Activated CD4-positive, alpha-beta T cell treated with anti-CD3 and anti-CD28 coated beads for 24 hours (primary cell): ENCODE data around the gene HYAL4.
"Not testable (repeated sequence)": the region's sequence is repeated elsewhere in the genome, so short reads cannot be mapped to it uniquely, and the experiment has no call there.

Experiments
- DNase-seq, 2 donors: peaks; one replicate each; pipeline ENCODE4 v3.0.0-alpha.2; 2020; ENCODE audit warnings: low read depth in 2 of 2

HYAL4 gene, protein sequence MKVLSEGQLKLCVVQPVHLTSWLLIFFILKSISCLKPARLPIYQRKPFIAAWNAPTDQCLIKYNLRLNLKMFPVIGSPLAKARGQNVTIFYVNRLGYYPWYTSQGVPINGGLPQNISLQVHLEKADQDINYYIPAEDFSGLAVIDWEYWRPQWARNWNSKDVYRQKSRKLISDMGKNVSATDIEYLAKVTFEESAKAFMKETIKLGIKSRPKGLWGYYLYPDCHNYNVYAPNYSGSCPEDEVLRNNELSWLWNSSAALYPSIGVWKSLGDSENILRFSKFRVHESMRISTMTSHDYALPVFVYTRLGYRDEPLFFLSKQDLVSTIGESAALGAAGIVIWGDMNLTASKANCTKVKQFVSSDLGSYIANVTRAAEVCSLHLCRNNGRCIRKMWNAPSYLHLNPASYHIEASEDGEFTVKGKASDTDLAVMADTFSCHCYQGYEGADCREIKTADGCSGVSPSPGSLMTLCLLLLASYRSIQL

DNA sequence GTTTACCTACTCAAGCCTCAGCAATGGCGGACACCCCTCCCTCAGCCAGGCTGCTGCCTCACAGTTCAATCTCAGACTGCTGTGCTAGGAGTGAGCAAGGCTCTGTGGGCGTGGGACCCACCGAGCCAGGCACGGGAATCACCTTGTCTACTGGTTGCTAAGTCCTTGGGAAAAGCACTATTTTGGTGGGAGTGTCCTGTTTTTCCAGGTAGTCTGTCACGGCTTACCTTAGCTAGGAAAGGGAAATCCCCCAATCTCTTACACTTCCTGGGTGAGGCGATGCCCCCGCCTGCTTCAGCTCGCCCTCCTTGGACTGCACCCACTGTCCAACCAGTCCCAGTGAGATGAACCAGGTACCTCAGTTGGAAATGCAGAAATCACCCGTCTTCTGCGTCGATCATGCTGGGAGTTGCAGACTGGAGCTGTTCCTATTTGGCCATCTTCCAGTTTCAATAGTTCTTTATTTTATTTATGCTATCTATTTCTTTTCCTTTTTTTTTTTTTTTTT lies at the start of gene HYAL4:
Gene HYAL4, plus strand, starts transcription at position 458 of the 508 bp plus-strand sequence. CDS start 23,105 bp downstream, outside the sequence.
- DNase-seq: no peak

DNA sequence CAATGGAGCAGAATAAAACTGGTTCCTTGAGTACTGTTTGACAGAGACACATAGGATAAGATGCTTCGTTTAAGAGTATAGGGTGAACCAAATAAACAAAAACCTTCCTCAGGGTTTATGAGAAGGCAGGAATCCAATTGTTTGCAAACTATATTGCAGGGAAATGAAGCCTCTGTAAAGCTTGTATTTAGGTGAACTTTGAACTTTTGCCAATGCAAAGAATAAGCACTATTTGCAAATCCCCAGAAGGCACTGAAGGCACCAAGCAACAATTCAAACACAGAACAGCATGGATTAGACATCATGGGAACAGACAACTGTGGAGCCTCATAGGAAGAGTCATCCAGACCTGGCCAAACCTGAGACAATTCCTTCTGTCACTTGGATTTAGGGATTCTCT lies 49.1 kb upstream of the HYAL4 start:
- DNase-seq: no peak

DNA sequence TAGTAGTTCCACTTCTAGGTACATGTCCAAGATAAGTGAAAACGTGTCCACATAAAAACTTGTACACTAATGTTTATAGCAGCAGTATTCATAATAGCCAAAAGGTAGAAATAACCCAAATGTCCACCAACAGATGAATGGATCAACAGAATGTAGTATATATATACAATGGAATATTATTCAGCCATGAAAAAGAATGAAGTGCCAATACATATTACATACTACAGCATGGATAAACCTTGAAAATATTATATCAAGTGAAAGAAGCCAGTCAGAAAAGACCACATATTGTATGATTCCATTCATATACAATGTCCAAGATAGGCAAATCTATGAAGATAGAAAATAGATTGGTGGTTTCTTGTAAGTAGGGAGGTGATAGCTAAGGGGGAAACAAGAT lies 48.4 kb upstream of the HYAL4 start:
- DNase-seq: no peak

DNA sequence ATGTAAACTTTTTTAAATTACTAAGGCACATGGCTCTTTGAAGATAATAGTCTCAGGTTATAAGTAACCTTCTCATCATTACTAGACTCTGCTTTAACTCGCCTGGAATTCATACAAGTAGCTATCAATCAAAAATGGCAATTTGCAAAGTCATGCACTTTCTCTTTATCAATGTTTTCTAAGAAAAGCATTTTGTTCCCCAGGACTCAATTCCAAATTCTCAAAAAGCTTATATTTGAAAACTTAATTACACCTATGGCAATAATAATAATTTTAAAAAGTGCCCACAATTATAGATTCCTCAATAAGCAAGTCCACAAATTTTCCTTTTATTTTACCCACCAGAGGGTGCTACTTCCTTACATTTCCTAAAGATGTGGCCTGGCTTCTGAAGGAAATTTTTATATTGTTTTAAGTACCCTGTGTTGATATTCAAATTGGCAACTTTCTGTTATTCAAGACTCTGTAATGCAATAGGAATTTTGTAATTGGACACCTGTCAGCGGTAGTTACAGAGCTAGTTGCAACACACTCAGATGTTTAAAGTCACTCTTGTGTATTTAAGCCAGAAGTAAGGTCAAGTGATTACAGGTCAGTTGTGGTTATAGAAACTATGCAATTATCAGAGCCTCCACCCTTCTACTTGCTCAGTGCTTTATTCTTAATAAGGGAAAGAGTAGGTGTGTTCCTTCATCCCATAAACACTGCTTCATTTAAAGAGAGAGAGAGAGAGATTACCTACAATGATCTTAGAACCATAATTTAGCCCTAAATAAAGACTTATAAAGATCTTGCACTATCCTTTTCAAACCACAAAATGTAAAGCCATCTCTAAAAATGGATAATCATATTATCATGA lies 47.1 kb upstream of the HYAL4 start:
- no peak for DNase-seq

DNA sequence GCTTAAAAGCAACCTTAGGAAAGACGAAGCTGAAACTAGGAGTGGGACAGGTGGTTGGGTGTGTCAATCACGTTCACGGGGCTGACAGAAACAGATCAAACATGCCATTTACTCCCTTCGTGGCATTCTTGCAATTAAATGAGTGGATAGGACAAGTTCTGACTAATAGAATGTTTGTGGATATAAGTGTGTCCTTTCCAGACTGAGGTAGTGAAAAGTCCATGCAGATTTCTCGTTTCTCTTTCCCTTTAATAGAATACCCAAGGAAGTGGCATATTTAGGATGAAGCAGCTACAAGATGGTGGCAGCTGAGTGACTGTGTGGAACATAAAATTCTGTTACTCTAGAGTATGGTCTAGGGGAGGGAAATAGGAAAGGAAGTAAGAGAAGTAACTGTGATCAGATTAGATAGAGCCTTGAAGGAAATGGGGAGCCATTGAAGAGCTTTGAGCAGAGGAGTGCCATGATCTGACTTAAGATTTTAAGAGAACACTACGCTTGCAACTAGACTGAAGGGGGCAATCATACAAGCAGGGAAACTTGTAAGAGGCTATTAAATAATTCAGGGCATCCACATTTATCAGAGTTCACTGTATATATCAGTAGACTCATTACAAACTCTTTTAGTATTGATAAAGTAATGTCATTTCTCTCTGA lies 46.3 kb upstream of the HYAL4 start:
- DNase-seq: no peak

DNA sequence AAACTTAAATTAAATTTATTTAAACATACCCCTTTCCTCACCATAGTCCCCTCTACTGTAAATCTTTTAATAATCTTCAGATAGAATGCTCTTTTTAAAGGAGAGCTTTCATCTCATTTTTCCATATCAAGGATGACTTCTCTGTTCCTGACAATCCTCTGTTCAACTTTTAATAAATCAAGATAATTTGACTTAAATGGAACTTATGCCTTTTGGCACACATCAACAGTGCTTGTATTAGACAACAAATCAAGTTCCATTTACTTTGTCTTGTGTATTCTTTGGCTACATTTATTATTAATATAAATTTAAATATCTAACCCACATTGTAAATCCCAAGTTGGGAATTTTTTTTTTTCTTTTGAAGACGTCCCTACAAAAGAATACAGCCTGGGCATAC lies 42.7 kb upstream of the HYAL4 start:
- DNase-seq: no peak

DNA sequence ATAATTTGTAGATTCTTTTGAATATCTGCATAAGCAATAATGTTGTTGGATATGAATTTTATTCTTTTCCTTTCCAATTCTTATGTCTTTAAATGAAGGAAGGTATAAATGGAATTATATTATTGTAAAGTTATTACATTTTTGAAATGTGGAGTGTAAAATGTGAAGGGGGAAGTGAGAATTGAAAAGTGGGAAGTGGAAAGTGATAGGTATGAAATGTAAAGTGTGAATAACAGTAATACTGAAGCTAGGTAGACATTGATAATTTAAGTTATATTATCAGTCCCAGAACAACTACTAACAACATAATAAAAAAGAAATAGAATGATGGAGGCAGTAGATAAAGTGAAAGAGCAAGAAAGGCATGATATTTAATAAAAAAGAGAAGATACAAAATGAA lies 39.7 kb upstream of the HYAL4 start:
- no peak for DNase-seq

DNA sequence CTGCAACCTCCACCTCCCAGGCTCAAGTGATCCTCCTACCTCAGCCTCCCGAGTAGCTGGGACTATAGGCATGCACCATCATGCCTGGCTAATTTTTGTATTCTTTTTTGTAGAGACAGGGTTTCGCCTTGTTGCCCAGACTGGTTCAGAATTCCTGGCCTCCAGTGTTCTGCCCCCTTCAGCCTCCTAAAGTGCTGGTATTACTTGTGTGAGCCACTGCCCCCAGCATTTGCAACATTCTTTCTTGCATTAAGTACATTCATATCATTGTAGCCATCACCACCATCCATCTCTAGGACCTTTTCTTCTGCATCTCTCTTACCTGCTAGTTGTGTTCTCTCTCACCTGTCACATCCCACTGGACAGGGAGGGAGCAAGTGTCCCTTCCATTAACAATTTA lies 35.5 kb upstream of the HYAL4 start:
- no peak for DNase-seq

DNA sequence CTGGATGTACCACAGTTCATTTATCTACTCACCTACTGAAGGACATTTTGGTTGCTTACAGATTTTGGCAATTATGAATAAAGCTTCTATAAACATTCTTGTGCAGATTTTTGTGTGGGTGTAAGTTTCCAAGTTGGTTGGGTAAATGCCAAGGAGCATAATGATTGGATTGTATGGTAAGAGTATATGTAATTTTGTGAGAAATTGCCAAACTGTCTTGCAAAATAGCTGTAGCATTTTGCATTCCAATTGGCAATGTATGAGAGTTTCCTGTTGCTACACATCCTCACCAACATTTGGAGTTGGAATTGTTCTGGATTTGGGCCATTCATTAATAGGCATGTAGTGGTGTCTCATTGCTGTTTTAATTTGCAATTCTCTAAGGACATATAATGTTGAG lies 33.9 kb upstream of the HYAL4 start:
- DNase-seq: no peak

DNA sequence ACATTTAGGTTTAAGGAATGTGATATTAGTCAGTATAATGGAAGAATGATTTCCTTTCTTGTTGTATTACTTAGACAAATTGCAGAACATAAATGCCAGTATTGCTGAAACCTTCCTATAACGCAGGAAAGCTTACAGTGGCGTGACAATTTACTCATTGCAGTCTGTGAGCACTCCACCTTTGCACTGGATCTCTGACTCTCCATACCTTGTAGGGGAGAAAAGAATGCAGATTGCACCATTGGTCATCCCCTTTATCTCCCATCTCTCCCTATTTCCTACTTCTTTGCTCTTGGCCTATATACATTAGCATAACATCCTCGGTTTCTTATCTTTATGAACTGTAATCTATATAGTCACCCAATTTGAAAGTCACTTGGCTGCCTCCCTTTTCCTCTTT lies 28.1 kb upstream of the HYAL4 start:
- DNase-seq: no peak

DNA sequence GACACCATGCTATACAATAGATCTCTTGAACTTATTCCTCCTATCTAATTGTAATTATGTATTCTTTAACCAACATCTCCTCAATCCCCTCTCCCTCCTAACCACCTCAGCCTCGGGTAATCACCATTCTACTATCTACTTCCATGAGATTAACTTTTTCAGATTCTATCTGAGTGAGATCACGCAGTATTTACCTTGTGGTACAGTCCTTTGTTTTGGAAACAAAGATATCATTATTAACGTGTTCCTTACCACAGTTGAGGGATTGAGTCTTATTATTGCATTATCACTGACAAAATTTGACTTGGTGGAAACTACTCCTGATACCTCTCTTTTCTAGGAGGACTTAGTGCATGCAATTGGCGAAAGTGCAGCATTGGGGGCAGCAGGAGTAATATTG lies 26.0 kb upstream of the HYAL4 start:
- no peak for DNase-seq

DNA sequence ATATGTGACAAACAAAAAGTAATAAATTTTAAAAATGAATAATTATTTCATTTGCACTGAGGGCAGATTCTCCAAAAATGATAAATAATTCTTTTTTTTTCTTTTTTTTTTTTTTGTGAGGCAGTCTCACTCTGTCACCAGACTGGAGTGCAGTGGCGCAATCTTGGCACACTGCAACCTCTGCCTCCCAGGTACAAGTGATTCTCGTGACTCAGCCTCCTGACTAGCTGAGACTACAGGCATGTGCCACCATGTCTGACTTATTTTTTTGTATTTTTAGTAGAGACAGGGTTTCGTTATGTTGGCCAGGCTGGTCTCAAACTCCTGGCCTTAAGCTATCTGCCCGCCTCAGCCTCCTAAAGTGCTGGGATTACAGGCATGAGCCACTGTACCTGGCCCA lies 25.2 kb upstream of the HYAL4 start:
- not testable (repeated sequence) for DNase-seq

DNA sequence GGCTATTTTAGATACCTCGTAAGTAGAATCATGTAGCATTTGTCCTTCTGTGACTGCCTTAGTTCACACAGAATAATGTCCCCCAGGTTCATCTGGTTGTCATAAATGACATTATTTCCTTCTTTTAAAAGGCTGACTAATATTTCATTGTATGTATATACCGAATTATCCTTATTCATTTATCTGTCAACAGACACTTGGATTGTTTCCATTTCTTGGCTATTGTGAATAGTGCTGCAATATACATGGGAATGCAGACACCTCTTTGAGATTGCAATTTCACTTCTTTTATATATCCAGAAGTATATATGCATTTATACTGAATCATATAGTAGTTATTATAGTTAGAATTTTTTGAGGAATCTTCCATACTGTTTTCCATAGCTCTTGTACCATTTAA lies 24.1 kb upstream of the HYAL4 start:
- no peak for DNase-seq

DNA sequence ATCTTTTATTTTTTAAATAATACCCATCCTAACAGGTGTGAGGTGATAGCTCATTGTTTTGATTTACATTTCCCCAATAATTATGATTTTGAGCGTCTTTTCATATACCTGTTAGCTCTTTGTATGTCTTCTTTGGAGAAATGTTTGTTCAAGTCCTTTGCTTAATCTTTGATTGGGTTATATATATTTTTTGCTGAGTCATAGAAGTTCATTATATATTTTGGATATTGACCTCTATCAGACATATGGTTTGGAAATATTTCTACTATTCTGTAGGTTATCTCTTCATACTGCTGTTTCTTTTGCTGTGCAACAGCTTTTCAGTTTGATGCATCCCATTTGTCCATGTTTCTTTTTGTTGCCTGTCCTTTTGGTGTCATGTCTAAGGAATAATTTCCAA lies 23.6 kb upstream of the HYAL4 start:
- no peak for DNase-seq

DNA sequence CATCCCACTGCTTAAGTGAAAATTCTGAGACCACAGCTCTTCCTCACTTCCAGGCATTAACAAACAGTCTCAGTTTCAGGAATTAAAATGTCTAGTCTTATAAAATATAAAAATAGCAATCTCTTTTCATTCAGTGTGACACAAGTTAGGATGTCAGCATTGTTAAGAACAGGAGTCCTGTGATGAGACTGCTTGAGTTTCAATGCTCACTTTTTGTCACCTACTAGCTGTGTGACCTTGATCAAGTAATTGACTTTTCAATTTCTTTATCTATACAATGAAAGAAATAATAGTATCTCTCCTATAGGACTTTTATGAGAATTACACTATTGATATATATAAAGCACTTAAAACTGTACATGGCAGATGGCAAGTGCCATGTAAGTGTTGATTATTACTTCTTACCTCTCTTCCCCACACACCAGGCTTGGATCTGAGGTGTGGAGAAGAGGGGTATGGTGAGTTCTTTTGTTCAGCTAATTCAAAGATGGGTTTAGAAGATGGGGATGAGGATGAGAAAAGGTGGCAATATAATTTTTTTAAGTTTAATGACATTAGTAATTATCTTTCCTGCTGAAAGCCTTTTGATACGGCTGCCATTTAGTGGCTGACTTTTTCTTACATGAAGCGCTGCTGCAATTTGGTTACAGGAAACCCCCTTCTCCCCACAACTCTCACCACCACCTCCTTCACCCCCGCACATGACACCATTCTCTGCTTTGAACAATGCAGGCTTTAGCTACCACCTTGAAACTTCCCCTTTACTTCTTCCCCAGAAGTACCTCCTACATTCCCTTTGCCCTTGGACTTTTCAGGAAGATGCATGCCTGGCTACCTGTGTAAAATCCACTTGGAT lies 20.8 kb upstream of the HYAL4 start:
- peak; percentile 15 to 29 for DNase-seq

DNA sequence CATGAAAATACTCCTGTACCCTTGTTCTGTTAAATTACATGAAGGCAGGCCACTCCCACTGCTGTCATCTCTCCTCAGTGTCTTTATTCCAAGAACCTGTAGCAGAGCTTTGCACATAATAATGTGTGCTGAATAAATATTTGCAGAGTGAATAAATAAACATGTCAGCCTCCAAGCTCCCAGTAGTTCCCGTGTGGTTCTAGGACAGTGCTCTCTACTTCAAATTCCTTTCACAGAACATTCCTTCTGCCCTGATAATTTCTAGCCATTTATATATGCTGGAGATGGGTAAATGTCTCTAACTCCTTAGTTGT lies 20.3 kb upstream of the HYAL4 start:
- no peak for DNase-seq

DNA sequence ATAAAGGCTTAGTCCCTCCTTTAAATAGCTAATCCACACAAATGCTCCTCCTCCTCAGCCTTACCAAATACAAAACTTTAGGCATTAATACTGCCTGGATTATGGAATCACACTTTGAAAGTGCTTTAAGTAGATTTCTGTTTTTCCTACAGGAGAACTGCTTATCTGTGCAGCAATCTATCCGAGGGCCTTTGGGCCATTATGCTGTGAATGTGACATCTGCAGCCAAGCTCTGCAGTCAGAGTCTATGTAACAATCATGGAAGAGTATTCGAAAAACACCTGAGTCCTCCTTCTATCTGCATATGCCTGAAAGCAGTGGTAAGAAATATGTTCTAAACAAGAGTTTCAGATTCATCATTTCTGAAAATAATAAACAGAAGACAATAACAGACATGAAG lies 16.2 kb upstream of the HYAL4 start:
- no peak for DNase-seq

DNA sequence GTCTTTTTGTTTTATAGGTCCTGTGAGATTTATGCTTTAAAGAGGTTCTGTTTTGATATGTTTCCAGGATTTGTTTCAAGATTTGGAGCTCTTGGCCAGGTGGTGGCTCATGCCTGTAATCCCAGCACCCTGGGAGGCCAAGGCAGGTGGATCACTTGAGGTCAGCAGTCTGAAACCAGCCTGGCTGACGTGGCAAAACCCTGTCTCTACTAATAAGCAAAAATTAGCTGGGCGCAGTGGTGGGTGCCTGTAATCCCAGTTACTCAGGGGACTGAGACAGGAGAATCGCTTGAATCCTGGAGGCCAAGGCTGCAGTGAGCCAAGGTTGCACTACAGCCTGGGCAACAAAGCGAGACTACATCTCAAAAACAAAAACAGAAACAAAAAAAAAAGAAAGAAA lies 8.3 kb upstream of the HYAL4 start:
- DNase-seq: no peak

DNA sequence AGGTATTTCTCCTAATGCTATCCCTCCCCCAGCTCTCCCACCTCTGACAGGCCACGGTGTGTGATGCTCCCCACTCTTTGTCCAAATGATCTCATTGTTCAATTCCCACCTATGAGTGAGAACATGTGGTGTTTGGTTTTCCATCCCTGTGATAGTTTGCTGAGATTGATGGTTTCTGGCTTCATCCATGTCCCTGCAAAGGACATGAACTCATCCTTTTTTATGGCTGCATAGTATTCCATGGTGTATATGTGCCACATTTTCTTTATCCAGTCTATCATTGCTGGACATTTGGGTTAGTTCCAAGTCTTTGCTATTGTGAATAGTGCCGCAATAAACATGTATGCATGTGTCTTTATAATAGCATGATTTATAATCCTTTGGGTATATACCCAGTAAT lies 5.9 kb upstream of the HYAL4 start:
- DNase-seq: not testable (repeated sequence)

DNA sequence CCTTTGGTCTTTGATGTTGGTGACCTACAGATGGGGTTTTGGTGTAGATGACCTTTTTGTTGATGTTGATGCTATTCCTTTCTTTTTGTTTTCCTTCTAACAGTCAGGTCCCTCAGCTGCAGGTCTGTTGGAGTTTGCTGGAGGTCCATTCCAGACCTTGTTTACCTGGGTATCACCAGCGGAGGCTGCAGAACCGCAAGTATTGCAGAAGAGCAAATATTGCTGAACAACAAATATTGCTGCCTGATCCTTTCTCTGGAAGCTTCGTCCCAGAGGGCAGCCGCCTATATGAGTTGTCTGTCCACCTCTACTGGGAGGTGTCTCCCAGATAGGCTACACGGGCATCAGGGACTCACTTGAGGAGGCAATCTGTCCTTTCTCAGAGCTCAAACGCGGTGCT lies 827 bp upstream of the HYAL4 start:
- not testable (repeated sequence) for DNase-seq

DNA sequence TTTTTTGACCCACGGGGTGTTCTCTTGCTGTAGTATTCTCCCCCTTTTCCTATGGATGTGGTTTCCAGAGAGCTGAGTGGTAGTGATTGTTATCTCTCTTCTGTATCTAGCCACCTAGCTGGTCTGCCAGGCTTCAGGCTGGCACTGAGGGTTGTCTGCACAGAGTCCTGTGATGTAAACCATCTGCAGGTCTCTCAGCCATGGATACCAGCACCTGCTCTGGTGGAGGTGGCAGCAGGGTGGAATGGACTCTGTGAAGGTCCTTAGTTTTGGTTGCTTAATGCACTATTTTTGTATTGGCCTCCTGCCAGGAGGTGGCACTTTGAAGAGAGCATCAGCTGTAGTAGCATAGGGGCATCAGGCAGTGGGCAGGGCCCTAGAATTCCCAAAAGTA lies 851 bp downstream of the HYAL4 start:
- no peak for DNase-seq
